Embryonic facial prominence (tissue), 1 donor: Measurements from ENCODE around the gene NPLOC4.

ENCODE experiments used
- DNase-seq: peaks from one replicate; pipeline ENCODE4 v3.0.0-alpha.2; 2016; ENCODE audit errors: extremely low spot score

The NPLOC4 gene

DNA sequence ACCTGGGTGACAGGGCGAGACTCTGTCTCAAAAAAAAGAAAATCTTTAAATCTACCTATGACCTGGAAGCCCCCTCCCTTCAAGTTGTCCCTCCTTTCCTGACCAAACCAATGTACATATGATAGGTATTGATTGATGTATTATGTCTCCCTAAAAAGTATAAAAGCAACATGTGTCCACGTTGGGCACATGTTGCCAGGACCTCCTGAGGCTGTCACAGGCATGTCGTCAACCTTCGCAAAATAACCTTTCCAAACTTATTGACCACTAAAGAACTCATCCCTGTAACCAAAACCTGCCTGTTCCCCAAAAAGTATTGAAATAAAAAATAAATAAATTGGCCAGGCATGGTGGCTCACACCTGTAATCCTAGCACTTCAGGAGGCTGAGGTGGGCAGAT is 25.1 kb upstream of the NPLOC4 start:
- DNase-seq = no peak

- no peak for DNase-seq
Measured at GRCh38 chr17:81660441-81660840, 23.5 kb upstream of the NPLOC4 start.

DNA sequence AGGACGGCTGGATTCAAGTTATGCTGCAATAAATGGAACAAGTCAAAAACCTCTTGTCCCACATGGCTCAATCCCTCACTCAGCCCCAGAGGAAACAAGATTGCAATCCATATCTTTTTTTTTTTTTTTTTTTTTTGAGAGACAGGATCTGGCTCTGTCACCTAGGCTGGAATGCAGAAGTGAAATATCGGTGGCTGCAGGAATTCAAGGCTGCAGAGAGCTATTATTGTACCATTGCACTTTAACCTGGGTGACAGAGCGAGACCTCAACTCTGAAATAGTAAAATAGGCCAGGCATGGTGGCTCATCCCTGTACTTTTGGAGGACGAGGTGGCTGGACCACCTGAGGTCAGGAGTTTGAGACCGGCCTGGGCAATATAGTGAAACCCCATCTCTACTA is 22.1 kb upstream of the NPLOC4 start:
- DNase-seq = no peak

DNA sequence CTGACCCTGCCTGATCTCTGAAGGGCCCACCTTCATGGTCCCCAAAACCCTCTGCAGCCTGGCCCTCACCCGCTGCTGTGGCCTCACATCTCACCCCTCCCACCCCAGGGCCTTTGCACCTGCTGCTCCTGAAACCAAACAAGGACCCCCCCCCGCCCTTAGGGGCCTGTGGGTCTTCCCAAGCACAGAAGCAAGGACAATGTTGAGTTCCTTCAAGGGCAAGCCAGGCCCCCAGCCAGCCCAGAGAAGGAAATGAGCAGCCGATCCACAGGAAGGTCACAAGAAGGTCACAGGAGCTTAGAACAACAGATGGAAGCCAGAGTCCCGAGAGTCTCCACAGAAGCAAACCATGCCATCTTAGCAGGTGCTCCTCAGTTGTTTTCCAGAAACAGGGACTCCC is 19.9 kb upstream of the NPLOC4 start:
- no peak for DNase-seq

DNA sequence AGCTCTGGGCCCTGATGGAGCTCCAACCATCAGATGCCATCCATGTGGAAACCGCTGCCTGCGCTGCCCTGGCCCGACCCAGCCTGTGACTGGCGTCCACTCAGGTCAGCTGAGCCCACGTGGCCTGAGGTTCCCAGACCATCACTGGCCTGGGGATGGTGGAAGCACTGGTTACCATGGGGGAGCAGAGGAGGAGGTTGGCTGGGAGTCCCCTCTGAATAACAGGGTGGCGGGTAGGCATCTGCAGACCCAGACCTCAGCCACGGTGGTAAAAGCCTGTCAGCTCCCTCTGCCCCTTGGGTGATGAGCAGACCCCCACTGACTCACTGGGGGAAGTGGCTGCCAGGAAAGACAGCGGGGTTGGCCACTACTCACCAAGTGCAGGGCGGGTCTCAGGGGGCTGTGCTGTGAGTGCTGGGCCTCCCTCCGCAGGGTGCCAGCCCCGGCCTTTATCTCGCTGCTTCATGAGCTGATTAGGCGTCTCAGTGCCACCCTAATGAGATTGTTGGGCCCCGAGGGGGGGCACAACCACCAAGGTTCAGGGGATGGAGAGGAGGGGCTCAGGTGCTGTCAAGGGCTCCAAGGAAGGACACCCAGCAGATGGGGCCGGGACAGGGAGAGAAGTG is 19.3 kb upstream of the NPLOC4 start, which contains the start of gene PDE6G:
PDE6G (minus strand) TSS at position 425 of the 626 bp plus-strand sequence. CDS start 3,237 bp downstream, outside the sequence.
- DNase-seq = no peak

GRCh38 chr17:81655378-81656117 is 18.6 kb upstream of the NPLOC4 start:
- no peak for DNase-seq

- DNase-seq = no peak
Measured at GRCh38 chr17:81652906-81653771, 16.2 kb upstream of the NPLOC4 start.

DNA sequence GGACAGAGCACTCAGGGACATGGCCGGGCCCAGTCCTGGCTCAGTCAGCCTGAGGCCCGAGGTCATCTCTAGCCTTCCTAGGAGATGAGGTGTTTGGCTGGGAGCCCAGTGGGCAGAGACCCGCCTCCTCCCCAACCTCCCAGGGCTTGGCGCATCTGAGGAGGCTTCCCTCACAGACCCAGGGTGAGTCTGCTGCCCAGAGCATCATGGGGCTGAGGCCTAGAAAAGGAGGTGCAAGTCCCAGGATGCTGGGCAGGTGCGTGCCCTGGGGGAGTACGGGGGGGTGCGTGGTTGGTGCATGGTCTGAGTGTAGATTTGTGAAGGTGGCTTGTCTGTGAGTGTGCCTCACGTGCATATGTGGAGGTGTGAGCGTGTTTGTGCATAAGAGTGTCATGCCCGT is 14.8 kb upstream of the NPLOC4 start:
- no peak for DNase-seq

- no peak for DNase-seq
Measured at GRCh38 chr17:81650951-81651350, 14.0 kb upstream of the NPLOC4 start.

DNA sequence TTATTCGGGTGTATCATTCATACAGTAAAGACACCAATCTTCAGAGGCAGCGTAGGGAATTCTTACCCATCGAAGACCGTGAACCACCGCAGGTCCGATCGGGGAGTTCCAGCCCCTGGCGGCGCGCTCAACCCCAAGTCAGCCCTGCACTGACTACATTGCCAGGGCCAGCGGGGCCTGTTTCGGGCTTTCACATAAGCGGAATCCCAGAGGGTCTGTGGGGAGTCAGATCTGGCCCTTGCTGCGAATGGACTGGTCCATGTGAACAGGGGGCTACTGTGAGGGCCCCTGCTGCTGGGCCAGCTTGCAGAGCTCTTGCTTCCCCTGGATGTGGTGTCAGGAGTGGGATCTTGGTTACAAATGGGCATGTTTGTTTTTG is 11.8 kb upstream of the NPLOC4 start:
- no peak for DNase-seq

DNA sequence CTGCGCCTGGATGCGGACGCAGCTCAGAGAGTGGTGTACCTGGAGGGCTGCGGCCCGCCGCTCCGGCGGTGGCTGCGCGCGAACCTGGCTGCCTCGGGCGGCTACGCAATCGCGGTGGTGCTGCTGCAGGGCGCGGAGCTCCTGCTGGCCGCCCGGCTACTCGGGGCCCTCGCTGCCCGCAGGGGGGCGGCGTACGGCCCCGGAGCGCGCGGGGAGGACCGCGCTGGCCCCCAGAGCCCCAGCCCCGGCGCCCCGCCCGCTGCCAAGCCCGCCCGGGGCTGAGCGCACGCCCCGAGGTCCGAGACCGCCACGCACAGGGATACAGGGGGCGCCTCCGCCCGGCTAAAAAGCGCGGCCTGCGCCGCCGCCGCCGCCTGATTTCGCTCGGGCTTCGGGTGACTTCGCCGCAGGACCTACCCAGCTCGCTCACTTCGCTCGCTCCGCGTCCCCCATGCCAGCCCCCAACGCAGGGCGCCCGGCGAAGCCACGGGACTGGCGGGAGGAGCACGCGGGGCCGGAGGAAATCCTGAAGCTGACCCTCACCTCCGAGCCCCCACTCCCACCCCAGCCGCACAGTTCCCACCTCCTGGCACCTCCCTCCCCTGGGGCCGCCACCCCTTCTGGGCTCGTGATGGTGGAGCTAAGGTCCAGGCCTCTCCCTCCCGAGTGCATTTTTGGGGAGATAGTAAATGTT is 11.2 kb upstream of the NPLOC4 start:
- no peak for DNase-seq

DNA sequence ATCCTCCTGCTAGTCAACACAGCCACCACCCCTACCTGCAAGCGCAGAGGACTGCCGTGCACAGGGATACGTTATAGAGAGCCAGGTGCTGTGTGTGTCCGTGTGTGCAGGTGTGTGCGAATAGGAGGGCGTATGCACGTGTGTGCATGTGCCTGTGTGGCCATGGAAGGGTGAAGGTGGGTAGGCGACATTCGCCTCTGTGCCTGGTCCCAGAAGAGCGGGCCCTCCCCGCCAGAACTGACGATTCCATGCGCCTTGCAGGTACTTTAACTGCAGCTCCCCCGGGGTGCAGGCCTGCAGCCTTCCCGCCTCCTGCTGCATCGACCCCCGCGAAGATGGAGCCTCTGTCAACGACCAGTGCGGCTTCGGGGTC is 10.7 kb upstream of the NPLOC4 start:
- DNase-seq = no peak

GRCh38 chr17:81646869-81647600 is 10.1 kb upstream of the NPLOC4 start:
- no peak for DNase-seq

DNA sequence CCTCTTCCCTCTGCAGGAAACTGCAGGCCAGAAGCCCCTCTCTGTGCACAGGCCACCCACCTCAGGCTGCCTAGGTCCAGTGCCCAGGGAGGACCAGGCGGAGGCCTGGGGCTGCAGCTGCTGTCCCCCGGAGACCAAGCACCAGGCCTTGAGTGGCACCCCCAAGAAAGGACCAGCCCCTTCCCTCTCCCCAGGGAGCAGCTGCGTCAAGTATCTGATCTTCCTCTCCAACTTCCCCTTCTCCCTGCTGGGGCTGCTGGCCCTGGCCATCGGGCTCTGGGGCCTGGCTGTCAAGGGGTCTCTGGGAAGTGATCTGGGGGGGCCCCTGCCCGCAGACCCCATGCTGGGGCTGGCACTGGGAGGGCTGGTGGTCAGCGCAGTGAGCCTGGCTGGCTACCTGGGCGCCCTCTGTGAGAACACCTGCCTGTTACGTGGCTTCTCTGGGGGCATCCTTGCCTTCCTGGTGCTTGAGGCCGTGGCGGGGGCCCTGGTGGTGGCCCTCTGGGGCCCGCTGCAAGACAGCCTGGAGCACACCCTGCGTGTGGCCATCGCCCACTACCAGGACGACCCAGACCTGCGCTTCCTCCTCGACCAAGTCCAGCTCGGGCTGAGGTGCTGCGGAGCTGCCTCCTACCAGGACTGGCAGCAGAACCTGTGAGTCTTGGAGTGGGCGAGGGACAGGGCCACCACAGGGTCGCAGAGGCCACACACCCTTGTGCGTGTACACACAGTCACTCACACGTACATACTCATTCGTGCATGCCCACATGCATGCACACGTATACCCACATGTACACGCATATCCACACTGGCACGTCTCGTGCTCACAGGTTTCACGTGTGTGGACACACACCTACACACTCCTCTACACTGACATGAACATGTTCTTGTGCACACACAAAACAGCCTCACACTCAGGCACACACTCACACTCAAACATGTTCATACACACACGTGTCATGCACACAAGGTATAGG is 8.4 kb upstream of the NPLOC4 start:
- DNase-seq = no peak

- DNase-seq = no peak
Measured at GRCh38 chr17:81644496-81644895, 7.6 kb upstream of the NPLOC4 start.

DNA sequence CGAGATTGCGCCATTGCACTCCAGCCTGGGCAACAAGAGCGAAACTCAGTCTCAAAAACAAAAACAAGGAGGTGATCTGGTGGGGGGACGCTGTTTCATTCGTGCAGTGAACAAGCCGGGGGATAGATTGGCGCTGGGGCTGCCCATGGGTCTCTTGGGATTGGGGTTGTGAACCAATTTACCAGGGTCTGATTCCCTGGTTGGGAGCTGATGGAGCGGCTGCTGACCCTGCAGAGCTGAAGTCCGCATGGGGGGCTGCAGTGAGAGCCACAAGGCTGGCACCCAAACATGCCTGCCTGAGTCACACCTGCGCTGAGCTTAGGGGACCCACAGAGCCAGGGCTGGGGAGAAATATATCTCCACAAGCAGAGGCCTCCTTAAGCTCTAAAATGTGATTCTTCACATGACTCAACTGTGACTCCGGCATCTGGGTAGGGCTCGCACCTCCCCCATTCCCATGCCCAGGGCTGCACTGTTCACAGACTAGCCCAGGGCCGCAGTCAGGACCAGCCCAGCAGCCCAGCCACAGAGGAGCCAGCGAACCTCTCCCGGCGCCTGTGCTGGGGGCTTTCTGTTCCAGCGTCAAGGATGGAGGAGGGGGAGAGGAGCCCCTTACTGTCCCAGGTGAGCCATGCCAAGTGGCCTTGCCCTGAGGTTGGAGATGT is 5.0 kb upstream of the NPLOC4 start:
- DNase-seq = no peak

- no peak for DNase-seq
Measured at GRCh38 chr17:81640011-81640410, 3.1 kb upstream of the NPLOC4 start.

DNA sequence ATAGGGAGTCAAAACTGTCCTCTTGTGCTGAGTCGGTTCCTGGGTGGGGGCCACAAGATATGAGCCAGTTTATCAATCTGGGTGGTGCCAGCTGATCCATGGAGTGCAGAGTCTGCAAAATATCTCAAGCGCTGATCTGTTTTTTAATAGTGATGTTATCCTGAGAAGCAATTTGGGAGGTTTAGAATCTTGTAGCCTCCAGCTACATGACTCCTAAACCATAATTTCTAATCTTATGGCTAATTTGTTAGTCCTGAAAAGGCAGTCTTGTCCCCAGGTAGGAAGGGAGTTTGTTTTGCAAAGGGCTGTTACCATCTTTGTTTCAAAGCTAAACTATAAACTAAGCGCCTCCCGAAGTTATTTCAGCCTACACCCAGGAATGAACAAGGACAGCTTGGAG is 1.8 kb upstream of the NPLOC4 start:
- DNase-seq = no peak

DNA sequence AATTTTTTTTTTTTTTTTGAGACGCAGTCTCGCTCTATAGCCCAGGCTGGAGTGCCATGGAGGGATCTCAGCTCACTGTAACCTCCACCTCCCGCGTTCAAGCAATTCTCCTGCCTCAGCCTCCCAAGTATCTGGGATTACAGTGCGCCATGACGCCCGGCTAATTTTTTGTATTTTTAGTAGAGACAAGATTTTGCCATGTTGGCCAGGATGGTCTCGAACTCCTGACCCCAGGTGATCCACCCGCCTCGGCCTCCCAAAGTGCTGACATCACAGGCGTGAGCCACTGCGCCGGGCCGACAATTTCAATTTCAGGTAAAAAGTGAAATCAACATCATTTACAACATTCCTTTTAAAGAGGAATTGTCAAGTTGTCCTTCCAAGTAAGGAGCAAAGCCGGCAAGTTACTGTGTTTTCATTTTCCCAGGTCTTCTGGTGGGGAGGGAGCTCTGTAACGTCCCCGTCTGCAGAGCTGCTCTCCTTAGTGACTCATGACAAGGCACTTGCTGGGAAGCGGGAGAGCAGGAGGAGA is 873 bp downstream of the NPLOC4 start:
- DNase-seq = no peak
